Measurements from ENCODE around the gene SRP14. TPM values are rescaled to one million over a fixed set of nuclear protein-coding genes. Genes with fewer than 3 reads are reported as not detected.

SRP14 gene
- total RNA-seq, 2 experiments from 2014 or later = 120 to 126 TPM

GRCh38 chr15:40034186-40034946, 4.6 kb downstream of the SRP14 start:
- Mint-ChIP-seq H3K27ac (no peak overlapping the region), H3K36me3 (ENCODE audit: low read depth) (peaks cover 92% of the 10 kb centered on the region), H3K9me3 (no peaks in the 10 kb centered on the region), H3K27me3 (no peaks in the 10 kb centered on the region), H3K4me3 (no peak overlapping the region), H3K4me1 (ENCODE audit: low read depth) (peaks cover 27% of the 10 kb centered on the region)
- H3K36me3 ChIP-seq (ENCODE audit: insufficient read depth, low read length) = peaks cover 73% of the 10 kb centered on the region
- ChIA-PET CTCF (interaction anchor here (2.5 kb wide), 1 partner anchor 245 kb away, joined by 7 read pairs; no protein-coding TSS in a partner anchor), POLR2A (no interaction called here)
- no peak for TF ChIP-seq CTCF (IDR thresholded peaks at IDR 0.05)
- no peak overlapping the region for H3K27ac ChIP-seq (ENCODE audit: low read depth in 1 of 2, low read length in 2 of 2)
- H3K9me3 ChIP-seq (ENCODE audit: control insufficient read depth in 1 of 2, insufficient read depth in 1 of 2, low read length in 2 of 2) = no peaks in the 10 kb centered on the region
- DNase-seq (no peak), ATAC-seq (ENCODE audit: poor library complexity) (no peak)
- intact Hi-C loops (cut with DNase I, micrococcal nuclease) = no loop called here
- H3K4me1 ChIP-seq (ENCODE audit: insufficient read depth, low read length) = peaks cover 9% of the 10 kb centered on the region
- no peaks in the 10 kb centered on the region for H3K27me3 ChIP-seq (ENCODE audit: control insufficient read depth in 1 of 2, insufficient read depth in 2 of 2, low read length in 2 of 2)
- no peak overlapping the region for H3K4me3 ChIP-seq (ENCODE audit: low read length)

- no peaks in the 10 kb centered on the region for H3K27me3 Mint-ChIP-seq
- peaks cover 88% of the 10 kb centered on the region for H3K36me3 Mint-ChIP-seq (ENCODE audit: low read depth)
- no peak overlapping the region for H3K27ac Mint-ChIP-seq
- Histone ChIP-seq H3K4me1 (ENCODE audit: insufficient read depth, low read length) (no peaks in the 10 kb centered on the region), H3K36me3 (ENCODE audit: insufficient read depth, low read length) (peaks cover 81% of the 10 kb centered on the region), H3K4me3 (ENCODE audit: low read length) (no peak overlapping the region), H3K27ac (ENCODE audit: low read depth in 1 of 2, low read length in 2 of 2) (no peak overlapping the region), H3K27me3 (ENCODE audit: control insufficient read depth in 1 of 2, insufficient read depth in 2 of 2, low read length in 2 of 2) (no peaks in the 10 kb centered on the region), H3K9me3 (ENCODE audit: control insufficient read depth in 1 of 2, insufficient read depth in 1 of 2, low read length in 2 of 2) (no peaks in the 10 kb centered on the region)
- no peaks in the 10 kb centered on the region for H3K9me3 Mint-ChIP-seq
- POLR2A ChIA-PET = interaction anchor here (1.0 kb wide), 1 partner anchor 16 kb away, joined by 3 read pairs; no protein-coding TSS in a partner anchor
- intact Hi-C loops (cut with DNase I, micrococcal nuclease) = no loop called here
- TF ChIP-seq CTCF (IDR thresholded peaks at IDR 0.05) = no peak
- no peak overlapping the region for H3K4me3 Mint-ChIP-seq
- DNase-seq (no peak), ATAC-seq (ENCODE audit: poor library complexity) (no peak)
- peaks cover 8% of the 10 kb centered on the region for H3K4me1 Mint-ChIP-seq (ENCODE audit: low read depth)
- CTCF ChIA-PET = no interaction called here
Measured at GRCh38 chr15:40032125-40032839, 6.7 kb downstream of the SRP14 start.

- peaks cover 80% of the 10 kb centered on the region for H3K36me3 ChIP-seq (ENCODE audit: insufficient read depth, low read length)
- Mint-ChIP-seq H3K9me3 (no peaks in the 10 kb centered on the region), H3K4me3 (no peak overlapping the region), H3K36me3 (ENCODE audit: low read depth) (peaks cover 86% of the 10 kb centered on the region), H3K27me3 (no peaks in the 10 kb centered on the region), H3K4me1 (ENCODE audit: low read depth) (no peaks in the 10 kb centered on the region), H3K27ac (no peak overlapping the region)
- no peaks in the 10 kb centered on the region for H3K4me1 ChIP-seq (ENCODE audit: insufficient read depth, low read length)
- no peak for ATAC-seq (ENCODE audit: poor library complexity)
- POLR2A ChIA-PET = interaction anchor here (1.0 kb wide), 1 partner anchor 17 kb away, joined by 3 read pairs; no protein-coding TSS in a partner anchor
- no peak overlapping the region for H3K27ac ChIP-seq (ENCODE audit: low read depth in 1 of 2, low read length in 2 of 2)
- no peak for DNase-seq
- intact Hi-C loops (cut with DNase I, micrococcal nuclease) = no loop called here
- TF ChIP-seq CTCF (IDR thresholded peaks at IDR 0.05) = no peak
- no peak overlapping the region for H3K4me3 ChIP-seq (ENCODE audit: low read length)
- H3K9me3 ChIP-seq (ENCODE audit: control insufficient read depth in 1 of 2, insufficient read depth in 1 of 2, low read length in 2 of 2) = no peaks in the 10 kb centered on the region
- CTCF ChIA-PET = interaction anchor here (0.7 kb wide), 1 partner anchor 16 kb away, joined by 3 read pairs; no protein-coding TSS in a partner anchor
- no peaks in the 10 kb centered on the region for H3K27me3 ChIP-seq (ENCODE audit: control insufficient read depth in 1 of 2, insufficient read depth in 2 of 2, low read length in 2 of 2)
Measured at GRCh38 chr15:40031300-40031699, 7.7 kb downstream of the SRP14 start.

Data from CD4-positive, alpha-beta T cell (primary cell).